ENCODE results near the gene ZER1.

The ZER1 gene

DNA sequence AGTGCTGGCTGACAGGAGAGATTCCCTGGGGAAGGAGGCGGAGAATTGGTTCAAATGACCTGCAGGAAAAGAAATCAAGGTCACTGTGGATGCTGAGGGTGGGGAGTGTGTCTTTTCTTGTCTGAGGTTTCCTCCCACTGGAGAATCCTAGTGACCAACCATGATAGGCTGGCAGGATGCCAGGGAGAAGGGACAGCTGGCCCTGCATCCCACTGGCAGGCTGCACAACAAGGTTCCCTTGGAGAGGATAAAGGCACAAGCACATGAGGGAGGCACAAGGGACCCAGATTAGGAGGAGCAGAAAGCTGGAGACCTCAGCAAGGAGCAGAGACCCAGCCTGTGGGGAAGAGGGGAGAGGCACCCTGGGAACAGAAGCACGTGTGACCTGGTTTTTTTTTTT, 36.4 kb downstream of the ZER1 start:
- peak in 2 of 14 donors; percentile 39 to 41 for DNase-seq

DNA sequence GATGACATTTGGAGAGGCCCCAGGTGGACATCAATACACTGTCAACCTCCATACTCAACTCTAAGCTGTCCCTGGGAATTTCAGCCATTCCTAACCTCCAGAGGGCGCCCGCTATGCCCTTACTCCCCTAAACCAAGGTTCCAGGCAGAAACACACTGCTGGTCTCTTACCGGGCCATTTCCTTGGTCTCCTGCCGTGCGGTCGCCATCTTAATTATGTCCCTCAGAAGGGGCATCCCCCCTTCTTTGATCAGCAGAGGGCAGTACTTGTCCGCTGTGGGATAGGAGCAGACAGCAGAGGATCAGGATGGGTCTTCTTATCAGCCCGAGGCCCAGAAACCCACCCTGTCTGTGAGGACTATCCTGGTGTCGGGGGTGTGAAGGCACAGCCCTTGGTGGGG, 38.5 kb downstream of the ZER1 start:
- DNase-seq, result peak in 5 of 14 donors; percentile 11 to 36 (median 30)

DNA sequence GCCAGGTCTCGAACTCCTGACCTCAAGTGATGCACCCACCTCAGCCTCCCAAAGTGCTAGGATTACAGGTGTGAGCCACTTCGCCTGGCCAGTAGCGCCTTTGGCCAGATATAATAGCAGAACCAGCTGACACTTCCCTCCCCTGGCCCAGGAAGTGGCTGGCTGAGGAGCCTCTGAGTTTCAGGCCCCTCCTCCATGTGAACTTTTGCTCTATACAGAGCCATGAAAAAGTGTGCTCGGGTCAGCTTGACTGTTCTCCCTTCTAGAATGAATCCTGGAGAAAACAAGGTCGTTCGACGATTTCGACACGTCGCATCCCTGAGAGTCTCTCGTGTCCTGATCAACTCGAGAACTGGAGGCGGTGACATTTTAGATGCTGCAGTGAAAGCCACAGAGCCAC, 39.2 kb downstream of the ZER1 start:
- DNase-seq, result no peak

DNA sequence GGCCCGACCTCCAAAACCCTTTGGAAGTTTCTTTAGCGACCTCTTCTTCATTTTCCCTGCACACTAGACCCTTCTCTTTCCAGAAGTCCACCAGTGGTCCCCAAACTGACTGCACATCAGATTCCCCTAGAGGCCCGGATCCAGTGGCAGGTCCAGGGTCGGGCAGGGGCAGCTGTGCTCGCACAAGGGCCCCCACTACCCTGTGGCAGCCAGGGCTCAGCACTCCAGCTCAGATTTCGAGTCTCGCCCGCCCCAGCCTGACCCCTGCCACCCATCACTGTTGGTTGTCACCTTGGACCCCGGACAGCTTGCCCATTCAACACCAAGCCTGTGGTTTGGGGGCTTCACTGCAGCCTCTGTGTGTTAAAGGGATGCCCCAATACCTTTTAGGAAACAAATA, 40.0 kb downstream of the ZER1 start:
- DNase-seq, result no peak

DNA sequence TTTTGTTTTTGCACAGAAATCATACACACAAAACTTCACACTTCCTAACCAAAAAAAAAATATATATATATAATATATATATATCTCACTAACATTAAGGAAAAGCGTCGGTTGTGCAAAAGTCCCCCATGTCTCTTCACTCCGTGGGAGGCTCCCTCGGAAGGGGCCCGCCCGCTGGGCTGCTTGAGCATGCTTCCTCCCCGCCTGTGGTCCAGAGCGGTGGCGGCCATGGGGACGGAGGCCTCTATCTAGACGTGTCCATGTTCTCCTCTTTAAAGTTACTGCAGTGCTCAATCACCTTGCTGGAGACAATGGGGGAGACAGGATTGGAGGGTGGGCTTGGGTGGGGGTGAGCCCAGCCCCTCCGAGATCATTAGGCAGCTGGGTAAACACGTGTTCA, 40.6 kb downstream of the ZER1 start:
- no peak for DNase-seq

DNA sequence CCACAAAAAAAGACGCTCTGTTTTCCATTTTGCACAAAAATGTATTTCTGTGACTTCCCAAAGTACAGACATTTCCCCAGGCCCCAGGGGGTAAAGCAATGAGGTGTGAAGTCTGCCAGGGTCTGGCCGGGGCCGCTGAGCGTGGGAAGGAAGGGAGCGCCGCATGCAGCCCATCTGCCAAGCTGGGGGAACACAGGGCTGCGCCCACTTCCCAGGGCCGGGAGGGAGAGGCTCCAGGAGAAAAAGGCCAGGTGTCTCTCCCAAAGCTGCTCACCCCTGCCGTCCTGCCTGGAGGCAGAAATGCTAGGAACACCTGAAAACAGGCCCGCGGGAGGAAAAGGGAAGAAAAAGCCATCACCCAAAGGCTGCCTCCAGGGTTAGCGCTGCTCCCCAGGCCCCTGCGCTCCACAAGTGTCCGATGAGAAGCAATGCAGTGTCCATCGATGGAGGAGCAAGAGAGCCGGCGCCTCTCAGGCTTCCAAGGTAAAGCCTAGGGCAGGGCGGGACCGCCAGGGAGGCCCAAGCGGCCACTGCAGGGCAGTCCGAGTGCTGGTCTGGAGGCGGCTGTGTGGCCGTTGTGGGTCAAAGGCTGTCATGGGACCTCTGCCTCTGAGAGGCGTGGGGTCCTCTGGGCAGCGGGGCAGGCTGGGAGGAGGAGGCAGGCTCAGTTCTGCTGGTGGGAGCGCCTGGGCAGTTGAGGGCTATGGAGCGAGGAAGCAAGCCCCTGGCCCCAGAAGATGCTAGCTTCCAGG, 41.8 kb downstream of the ZER1 start:
- peak in 1 of 14 donors; percentile 60 for DNase-seq

DNA sequence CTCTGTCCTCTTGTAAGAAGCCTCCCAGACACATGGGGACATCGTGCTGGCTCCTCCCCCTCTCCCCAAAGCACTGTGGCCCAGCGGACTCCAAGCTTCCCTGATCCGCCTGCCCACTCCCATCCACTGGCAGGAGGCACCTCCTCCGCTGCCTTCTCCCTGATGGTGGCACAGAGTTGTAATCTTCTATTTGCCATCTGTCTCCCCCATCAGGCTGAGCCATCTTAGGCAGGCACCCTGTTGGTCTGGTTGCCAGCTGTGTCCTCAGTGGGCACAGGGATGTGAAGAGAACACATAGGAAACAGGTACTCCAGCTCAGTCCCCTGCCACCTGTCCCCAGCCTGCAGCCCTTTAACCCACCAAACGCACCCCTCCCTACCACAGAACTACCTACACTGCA, 42.4 kb downstream of the ZER1 start:
- peak in 1 of 14 donors; percentile 60 for DNase-seq

DNA sequence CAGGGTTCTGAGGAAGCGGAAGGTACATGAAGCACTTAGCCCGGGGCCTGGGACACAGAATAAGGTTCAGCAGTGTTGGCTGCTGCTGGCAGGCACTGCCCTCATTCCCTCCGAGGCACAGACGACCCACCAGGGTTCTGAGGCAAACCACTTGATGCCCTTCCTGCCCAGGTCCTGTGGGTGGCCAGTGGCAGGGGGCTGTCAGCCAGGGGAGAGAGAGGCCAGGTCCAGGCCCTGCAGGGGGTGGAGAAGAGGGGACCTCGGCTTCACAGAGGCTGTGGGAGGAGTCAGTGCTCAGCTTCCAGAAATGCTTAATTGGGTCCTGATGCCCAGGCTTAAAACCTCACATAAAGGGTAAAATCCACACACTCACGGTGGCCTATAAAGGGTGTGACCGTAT, 43.4 kb downstream of the ZER1 start:
- peak in 1 of 14 donors; percentile 25 for DNase-seq

DNA sequence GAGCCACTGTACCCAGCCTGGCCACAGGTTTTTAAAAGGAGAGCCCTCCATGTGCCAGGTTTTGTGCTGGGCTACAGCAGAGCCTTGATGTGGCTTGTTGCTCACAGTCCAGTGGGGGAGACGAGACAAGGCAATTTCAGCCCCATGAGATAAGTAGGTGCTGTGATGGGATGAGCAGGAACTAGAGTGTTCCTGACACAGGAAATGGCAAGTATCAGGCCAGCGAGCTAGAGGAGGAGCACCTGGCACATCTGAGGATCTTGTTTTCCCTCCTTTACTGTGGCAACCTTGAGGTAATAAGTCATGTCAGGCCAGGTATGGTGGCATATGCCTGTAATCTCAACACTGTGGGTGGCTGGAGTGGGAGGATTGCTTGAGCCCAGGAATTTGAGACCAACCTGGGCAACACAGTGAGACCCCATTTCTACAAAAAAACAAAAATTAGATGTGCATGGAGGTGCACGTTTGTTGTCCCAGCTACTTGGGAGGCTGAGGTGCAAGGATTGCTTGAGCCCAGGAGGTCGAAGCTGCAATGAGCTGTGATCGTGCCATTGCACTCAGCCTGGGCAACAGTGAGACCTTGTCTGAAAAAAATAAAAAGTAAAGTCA, 44.0 kb downstream of the ZER1 start:
- no peak for DNase-seq

DNA sequence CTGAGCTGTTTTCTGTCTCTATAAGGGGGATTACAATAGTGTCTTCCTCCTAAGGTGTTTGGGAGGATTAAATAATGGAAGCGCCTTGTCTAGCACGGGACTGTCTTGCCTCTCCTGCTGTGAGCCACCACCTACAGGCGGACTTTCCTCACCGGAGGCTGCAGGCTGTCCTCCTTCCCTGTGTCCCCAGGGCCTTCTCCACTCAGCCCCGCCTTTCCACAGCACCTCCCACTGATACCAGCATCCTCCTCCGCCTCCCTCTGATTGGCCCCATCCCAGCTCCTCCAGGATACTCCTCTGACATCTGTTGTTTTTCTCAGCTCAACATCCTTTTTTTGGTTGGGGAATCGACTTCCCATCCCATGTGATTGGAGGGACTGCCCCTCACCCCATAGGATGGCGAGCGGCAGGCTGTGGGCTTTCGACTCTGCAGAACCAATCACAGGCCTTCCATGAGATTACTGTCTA, 46.9 kb downstream of the ZER1 start:
- peak in 3 of 14 donors; percentile 21 to 94 (median 26) for DNase-seq

DNA sequence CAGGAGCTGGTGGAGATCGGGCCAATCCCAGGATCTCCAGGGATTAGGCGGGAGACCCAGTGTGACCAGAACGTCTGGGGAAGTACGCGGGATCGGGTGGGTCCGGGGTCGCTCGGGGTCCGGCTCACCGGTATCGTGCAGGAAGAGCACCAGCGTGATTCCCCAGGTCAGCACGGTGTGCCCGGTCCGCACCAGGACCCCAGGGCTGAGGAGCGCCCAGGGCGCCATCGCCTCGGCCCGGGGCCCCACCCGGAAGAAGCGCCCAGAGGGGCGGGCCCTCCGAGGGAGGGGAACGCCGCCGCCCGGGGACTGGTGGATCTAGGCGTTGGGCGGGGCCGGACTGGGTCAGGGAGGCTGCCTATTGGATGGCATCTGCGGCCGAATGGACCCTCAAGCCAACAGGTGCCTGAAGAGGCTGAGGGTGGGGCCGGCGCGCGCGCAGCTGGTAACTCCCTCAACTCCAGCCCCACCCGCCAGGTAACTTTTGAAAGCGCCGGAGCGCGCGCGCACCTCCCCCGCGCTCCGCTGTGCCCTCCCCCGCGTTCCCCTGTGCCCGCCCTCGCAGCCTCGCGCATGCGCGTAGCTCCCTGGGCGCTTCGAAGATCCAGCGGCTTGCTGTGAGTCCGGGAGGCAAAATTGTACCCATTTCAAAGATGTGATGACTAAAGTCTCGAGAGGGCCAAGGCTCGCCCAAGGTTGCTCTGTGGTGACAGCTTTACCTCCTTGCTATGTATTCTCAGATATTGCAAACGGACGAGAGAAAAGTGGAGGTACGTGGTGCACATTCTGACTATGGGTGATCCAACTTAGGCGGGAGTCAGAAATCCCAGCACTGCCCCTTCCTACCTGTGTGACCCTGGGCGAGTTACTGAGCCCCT, 47.6 kb downstream of the ZER1 start, which contains the start of gene ZDHHC12:
Gene ZDHHC12 (minus strand): TSS at position 262 of the 878 bp plus-strand sequence. CDS start 34 bp downstream, at position 228.
- peak in 13 of 14 donors; percentile 39 to 96 (median 80) for DNase-seq

DNA sequence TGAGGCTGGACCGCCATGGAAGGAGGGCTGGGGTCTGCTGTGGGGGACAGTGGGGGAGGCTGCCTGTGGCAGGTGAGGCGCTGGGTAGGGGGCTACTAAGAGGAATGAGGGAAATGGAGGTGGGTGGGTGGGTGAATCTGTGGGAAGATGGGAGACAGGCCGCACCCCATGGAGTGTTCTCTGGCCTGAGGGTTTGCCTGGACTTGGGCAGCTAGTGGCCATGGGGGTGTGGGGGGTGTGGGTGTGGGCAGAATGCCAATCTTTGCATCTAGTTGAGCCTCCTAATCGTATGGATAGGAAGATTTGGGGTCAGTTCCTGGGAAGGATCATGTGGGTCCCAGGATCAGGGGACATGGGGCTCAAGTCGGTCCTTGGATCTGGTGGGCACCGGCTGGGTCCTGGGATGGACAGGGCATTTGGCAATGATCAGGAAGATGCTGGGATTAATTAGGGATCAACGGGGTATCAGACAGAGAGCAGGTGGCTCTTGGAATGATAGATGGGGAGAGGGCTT, 48.3 kb downstream of the ZER1 start:
- peak in 1 of 14 donors; percentile 52 for DNase-seq

DNA sequence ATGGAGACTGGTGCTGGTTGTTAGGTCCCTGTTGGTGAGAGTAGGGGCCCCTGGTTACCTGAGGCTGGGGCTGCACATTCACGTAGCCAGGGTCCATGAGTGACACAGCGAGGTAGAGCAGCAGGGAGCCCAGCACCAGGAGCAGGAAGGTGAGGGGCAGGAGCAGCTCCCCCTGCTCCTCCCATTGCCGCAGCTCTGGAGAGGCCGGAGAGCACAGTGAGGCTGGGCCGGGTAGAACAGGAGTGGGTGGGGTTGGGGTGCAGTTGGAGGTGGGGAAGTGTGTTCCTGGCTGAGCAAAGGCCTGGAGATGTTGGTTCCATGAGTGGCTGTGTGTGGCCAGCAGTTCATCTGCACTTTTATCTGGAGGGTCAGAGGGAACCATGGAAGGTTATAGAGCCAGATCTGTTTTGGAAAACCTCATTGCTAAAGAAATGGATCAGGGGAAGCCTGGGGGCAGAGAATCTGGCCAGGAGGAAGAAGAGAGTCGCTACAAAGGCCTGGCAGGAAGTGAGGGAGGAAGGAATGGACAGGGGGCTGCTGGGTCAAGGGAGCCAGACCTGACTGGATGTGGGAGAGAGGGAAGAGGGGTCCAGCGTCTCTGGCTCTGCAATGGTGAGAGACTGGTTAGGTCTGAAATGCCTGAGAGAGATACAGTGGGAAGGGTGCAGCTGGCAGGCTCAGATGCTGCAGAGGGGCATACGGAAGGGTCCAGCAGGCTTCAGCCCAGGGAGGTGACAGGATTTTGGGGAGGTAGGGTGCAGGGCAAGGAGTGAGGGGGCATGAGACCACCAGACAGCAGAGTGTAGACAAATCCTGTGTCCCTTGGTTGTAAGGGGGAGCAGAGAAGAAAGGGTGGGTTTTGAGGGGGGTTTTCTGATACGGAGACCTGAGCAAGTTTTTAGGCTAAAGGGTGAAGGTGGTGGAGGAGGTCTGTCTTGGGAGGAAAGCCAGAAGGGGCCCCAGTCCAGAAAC, 49.1 kb downstream of the ZER1 start:
- no peak for DNase-seq

DNA sequence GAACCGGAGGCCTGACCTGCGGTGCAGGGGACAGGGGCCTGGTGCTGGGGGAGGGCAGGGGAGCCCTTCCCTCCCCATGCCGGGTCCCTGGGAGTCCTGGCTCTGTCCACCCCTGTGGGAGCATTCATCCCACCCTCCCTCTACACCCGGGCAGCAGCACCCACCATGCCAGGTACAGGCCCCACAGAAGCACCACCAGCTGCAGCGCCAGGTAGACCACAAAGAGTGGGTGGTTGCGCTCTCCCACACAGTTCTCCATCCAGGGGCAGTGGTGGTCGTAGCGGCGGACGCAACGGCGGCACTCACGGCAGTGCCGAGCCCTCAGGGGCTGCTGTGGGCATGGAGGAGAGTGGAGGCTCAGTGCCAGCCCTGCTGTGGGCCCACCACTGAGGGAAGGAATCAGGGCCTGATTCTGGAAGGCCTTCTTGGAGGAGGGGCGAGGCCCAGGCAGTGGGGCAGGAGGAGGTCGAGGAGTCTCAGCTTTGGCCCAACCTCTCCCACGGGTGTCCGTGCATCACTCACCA, 50.2 kb downstream of the ZER1 start:
- DNase-seq, result no peak

DNA sequence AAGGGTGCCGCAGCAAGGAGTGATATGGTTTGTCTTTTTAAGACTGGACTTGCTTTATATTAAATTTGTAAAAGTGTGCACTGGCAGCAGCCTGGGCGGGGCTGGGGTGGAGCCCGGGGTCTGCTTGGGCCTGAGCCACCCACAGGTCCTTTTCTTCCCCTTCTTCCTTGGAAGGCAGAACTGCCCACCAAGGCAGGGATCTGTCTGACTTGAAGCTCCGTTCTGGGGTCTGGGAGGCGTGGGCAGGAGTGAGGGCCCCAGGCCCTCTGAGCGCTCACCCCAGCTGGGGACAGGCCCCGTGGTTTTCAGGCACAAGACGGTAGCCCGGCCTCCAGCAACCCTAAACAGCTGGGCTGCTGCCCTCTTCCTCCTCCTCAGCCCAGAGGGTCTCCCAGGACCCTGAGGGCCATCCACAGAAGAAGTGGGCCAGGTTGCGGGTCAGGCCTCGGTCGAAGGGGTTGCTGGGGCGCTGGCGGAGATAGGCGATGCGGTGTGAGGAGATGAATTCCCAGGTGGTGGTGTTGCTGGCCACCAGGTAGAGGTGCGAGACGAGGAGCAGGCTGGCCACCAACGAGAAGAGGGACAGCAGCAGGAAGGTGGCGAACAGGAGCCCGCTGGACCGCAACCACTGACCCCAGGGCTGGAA, 50.8 kb downstream of the ZER1 start:
- no peak for DNase-seq

DNA sequence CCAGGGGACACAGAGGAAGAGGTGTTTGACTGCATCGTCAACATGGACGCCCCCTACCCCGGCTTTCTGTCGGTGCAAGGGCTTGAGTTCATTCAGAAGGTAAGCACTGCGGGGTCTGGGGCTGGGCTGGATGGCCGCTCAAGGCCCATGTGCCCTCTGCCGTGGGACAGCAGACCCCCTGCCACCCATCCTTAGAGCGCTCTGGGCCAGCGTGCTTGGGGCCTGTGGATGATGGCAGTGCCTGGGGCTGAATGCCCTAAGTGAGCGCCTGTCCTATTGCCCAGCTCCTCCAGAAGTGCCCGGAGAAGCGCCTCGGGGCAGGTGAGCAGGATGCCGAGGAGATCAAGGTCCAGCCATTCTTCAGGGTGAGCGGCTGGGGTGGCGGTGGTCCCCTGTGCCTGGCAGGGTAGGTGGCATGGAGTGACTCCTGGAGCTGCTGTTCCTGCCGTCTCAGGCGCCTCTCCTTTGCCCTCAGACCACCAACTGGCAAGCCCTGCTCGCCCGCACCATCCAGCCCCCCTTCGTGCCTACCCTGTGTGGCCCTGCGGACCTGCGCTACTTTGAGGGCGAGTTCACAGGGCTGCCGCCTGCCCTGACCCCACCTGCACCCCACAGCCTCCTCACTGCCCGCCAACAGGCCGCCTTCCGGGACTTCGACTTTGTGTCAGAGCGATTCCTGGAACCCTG, 51.7 kb downstream of the ZER1 start:
- no peak for DNase-seq

DNA sequence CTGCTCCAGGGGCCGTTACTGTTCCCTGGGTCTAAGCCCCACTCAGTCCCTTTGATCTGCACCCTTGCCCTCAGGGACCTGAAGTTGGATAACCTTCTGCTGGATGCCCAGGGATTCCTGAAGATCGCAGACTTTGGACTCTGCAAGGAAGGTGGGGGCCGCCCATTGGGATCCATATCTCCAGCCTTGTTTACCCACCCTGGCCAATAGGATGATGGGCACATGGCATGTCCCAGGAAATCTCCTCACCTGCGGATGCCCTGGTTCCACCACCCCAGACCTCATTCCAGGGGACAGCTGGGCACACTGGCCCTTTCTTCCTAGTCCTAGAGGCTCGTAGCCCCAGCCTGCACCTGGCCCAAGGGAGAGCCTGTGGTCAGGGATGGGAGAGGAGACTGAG, 53.3 kb downstream of the ZER1 start:
- DNase-seq, result no peak

DNA sequence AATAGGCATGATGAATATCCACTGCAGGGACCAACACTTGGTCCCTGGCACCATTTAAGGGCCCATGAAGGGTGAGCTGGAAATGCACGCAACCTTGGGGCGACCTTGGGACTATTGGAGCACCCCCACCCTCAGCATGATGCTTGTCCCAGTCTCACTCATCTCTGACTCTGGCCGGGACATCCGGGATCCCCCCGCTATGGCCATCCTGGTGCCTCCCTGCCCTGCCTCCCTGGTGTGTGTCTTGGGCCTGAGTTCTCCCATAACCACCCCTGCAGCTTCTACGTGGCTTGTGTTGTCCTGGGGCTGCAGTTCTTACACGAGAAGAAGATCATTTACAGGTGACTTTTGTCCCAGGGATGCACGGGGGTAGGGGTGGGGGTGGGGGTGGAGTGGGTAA, 53.7 kb downstream of the ZER1 start:
- no peak for DNase-seq

DNA sequence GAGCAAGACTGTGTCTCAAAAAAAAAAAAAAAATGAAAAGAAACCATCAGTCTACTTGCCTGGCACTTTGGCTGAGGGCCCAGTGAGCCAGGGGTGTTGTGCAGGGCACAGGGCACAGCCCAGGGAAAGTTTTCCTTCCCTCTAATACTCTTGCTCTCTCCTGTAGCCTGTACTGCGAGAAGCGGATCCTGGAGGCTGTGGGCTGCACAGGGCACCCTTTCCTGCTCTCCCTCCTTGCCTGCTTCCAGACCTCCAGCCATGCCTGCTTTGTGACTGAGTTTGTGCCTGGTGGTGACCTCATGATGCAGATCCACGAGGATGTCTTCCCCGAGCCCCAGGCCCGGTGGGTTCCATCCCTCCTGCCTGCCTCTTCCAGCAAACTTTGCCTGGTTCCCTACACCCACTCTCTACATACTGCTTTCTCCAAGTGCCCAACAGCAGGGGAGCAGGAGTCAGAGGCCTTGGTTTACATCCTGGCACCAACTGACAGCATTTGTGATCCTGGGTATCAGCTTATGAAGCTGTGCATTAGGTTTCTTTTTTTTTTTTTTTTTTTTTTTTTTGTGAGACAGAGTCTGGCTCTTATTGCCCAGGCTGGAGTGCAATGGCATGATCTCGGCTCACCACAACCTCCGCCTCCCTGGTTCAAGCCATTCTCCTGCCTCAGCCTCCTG, 55.0 kb downstream of the ZER1 start:
- no peak for DNase-seq

DNA sequence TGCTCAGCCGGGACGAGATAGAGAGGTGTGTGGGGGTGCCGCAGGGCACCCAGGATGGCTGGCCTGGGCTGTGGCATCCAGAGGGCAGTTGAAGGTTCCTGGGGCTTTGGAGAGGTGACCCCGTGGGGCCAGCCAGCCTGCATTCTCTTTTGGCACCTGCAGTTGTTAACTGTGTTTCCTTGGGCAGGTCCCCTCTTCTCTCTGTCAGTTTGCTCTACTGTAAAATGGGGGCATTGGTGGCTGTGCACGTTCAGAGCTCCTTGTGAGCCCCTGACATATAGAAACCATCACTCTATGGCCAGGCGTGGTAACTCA, 56.3 kb downstream of the ZER1 start:
- no peak for DNase-seq
